ENCODE data around the gene RABGAP1L. TPM values are rescaled to one million over a fixed set of nuclear protein-coding genes. Genes with fewer than 3 reads are reported as not detected.
"Not testable (repeated sequence)": the region's sequence is repeated elsewhere in the genome, so short reads cannot be mapped to it uniquely, and the experiment has no call there.

The RABGAP1L gene
- total RNA-seq, 1 donor from 2014 or later = 80.6 TPM

GRCh38 chr1:174519844-174520243, 360.5 kb downstream of the RABGAP1L start:
- Histone ChIP-seq H3K36me3 (no peaks in the 10 kb centered on the region), H3K9me3 (no peaks in the 10 kb centered on the region), H3K4me3 (no peak overlapping the region), H3K27ac (no peak overlapping the region), H3K4me1 (no peaks in the 10 kb centered on the region), H3K27me3 (no peaks in the 10 kb centered on the region)
- TF ChIP-seq, protein P1, sequence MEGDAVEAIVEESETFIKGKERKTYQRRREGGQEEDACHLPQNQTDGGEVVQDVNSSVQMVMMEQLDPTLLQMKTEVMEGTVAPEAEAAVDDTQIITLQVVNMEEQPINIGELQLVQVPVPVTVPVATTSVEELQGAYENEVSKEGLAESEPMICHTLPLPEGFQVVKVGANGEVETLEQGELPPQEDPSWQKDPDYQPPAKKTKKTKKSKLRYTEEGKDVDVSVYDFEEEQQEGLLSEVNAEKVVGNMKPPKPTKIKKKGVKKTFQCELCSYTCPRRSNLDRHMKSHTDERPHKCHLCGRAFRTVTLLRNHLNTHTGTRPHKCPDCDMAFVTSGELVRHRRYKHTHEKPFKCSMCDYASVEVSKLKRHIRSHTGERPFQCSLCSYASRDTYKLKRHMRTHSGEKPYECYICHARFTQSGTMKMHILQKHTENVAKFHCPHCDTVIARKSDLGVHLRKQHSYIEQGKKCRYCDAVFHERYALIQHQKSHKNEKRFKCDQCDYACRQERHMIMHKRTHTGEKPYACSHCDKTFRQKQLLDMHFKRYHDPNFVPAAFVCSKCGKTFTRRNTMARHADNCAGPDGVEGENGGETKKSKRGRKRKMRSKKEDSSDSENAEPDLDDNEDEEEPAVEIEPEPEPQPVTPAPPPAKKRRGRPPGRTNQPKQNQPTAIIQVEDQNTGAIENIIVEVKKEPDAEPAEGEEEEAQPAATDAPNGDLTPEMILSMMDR (IDR thresholded peaks at IDR 0.05) = no peak
- no peak for DNase-seq
- no peak for ATAC-seq
- intact Hi-C loops (cut with DNase I) = no loop called here

- H3K4me1 ChIP-seq = no peaks in the 10 kb centered on the region
- no peak for ATAC-seq
Measured at GRCh38 chr1:174531751-174532150, 372.4 kb downstream of the RABGAP1L start.

GRCh38 chr1:174534789-174535188, 375.5 kb downstream of the RABGAP1L start:
- H3K4me1 ChIP-seq = no peaks in the 10 kb centered on the region
- no peak for ATAC-seq
- no peaks in the 10 kb centered on the region for H3K27me3 ChIP-seq
- no peak overlapping the region for H3K4me3 ChIP-seq
- H3K9me3 ChIP-seq = peaks cover 14% of the 10 kb centered on the region
- no peaks in the 10 kb centered on the region for H3K36me3 ChIP-seq
- intact Hi-C loops (cut with DNase I) = no loop called here
- TF ChIP-seq, protein P1 (IDR thresholded peaks at IDR 0.05) = no peak
- DNase-seq = no peak
- no peak overlapping the region for H3K27ac ChIP-seq

More at GRCh38 chr1:174531751-174532150, 372.4 kb downstream of the RABGAP1L start:
- Histone ChIP-seq H3K9me3 (peaks cover 14% of the 10 kb centered on the region), H3K27me3 (no peaks in the 10 kb centered on the region), H3K27ac (no peak overlapping the region), H3K36me3 (no peaks in the 10 kb centered on the region), H3K4me3 (no peak overlapping the region)
- intact Hi-C loops (cut with DNase I) = no loop called here
- TF ChIP-seq, protein P1 (IDR thresholded peaks at IDR 0.05) = no peak
- DNase-seq = no peak

- Histone ChIP-seq H3K36me3 (no peaks in the 10 kb centered on the region), H3K27ac (no peak overlapping the region), H3K4me1 (no peaks in the 10 kb centered on the region), H3K4me3 (no peak overlapping the region), H3K9me3 (peaks cover 14% of the 10 kb centered on the region), H3K27me3 (no peaks in the 10 kb centered on the region)
- no peak for DNase-seq
- no peak for ATAC-seq
- intact Hi-C loops (cut with DNase I) = no loop called here
- TF ChIP-seq, protein P1 (IDR thresholded peaks at IDR 0.05) = no peak
Measured at GRCh38 chr1:174535207-174535606, 375.9 kb downstream of the RABGAP1L start.

- H3K27ac ChIP-seq; H3K9me3 ChIP-seq; DNase-seq; H3K27me3 ChIP-seq; H3K36me3 ChIP-seq; H3K4me1 ChIP-seq; ATAC-seq; H3K4me3 ChIP-seq; intact Hi-C loops (cut with DNase I): not testable (repeated sequence)
Measured at GRCh38 chr1:174543421-174543820, 384.1 kb downstream of the RABGAP1L start.

DNA sequence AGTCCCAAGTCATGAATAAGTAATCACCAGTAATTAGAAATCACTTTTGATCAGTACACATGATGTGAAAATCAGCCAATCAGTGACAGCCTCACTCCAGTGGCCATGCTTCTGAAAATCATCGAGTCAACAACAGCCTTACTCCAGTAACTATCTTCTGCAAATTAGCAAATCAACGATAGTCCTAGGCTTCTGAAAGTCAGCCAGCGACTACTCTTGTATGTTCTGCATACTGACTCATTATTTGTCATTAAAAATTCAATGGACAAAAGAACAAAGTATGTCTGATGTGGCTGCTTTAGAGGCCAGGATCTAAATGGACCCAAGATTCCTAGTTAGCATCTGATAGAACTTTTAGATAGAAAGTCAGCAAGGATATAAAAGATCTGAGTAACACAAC, 391.0 kb downstream of the RABGAP1L start:
- Histone ChIP-seq H3K27me3 (no peaks in the 10 kb centered on the region), H3K36me3 (no peaks in the 10 kb centered on the region), H3K27ac (no peak overlapping the region), H3K9me3 (no peaks in the 10 kb centered on the region), H3K4me3 (no peak overlapping the region), H3K4me1 (no peaks in the 10 kb centered on the region)
- intact Hi-C loops (cut with DNase I) = no loop called here
- DNase-seq = no peak
- ATAC-seq = no peak
- TF ChIP-seq, protein P1 (IDR thresholded peaks at IDR 0.05) = no peak
